KMS-11 (cell line): ENCODE measurements around the gene GLI3.
A peak's percentile ranks its signal among the peaks of the same experiment; 100 is the strongest.

Source experiments
- H2AFZ ChIP-seq: fragments of 200-600 bp; sonication (generic); 2 replicates; pipeline ENCODE4 v1.6.1; 2016; ENCODE audit warnings: antibody characterized with exemption, mixed run types, low read depth
- H3K27ac ChIP-seq: fragments of 200-600 bp; sonication (generic); 2 replicates; pipeline ENCODE4 v1.6.1; 2016; ENCODE audit warnings: mild to moderate bottlenecking, mixed run types
- H3K27me3 ChIP-seq: fragments of 200-600 bp; sonication (generic); 2 replicates; pipeline ENCODE4 v1.6.1; 2017; ENCODE audit warnings: mild to moderate bottlenecking, low read depth, mixed run types, moderate library complexity; ENCODE audit not compliant: insufficient read depth
- H3K36me3 ChIP-seq: fragments of 200-600 bp; sonication (generic); 2 replicates; pipeline ENCODE4 v1.6.1; 2017; ENCODE audit warnings: mild to moderate bottlenecking, mixed run types; ENCODE audit not compliant: insufficient read depth
- H3K4me1 ChIP-seq: fragments of 200-600 bp; sonication (generic); 2 replicates; pipeline ENCODE4 v1.6.1; 2016; ENCODE audit warnings: mild to moderate bottlenecking, low read depth, mixed run types; ENCODE audit not compliant: poor library complexity, severe bottlenecking
- H3K4me2 ChIP-seq: fragments of 200-600 bp; sonication (generic); 2 replicates; pipeline ENCODE4 v1.7.0; 2016; ENCODE audit warnings: mild to moderate bottlenecking, mixed run types
- H3K4me3 ChIP-seq: fragments of 200-600 bp; sonication (generic); IDR thresholded peaks from 2 replicates; pipeline ENCODE4 v1.6.1; 2017; ENCODE audit warnings: low read depth, low read length, mixed read lengths; ENCODE audit not compliant: insufficient read depth
- H3K79me2 ChIP-seq: fragments of 200-600 bp; sonication (generic); 2 replicates; pipeline ENCODE4 v1.6.1; 2016; ENCODE audit warnings: low read depth, mixed run types; ENCODE audit not compliant: insufficient read depth
- H3K9ac ChIP-seq: fragments of 200-600 bp; sonication (generic); 2 replicates; pipeline ENCODE4 v1.6.1; 2016; ENCODE audit warnings: mild to moderate bottlenecking, mixed run types
- H4K20me1 ChIP-seq: fragments of 200-600 bp; sonication (generic); 2 replicates; pipeline ENCODE4 v1.6.1; 2016; ENCODE audit warnings: mild to moderate bottlenecking, mixed run types; ENCODE audit not compliant: insufficient read depth
- CTCF ChIP-seq: fragments of 200-600 bp; sonication (generic); conservative IDR thresholded peaks from 2 replicates; pipeline ENCODE4 v1.6.1; 2017; ENCODE audit warnings: low read depth, mild to moderate bottlenecking, antibody characterized with exemption, low read length, moderate library complexity, mixed read lengths

Gene GLI3

GRCh38 chr7:41948503-41948902 lies 288.5 kb downstream of the GLI3 start:
- no peaks in the 10 kb centered on the region for H3K27me3 ChIP-seq
- H3K27ac ChIP-seq, result no peak overlapping the region
- H3K9ac ChIP-seq, result no peak overlapping the region
- H3K36me3 ChIP-seq, result no peaks in the 10 kb centered on the region
- H3K4me1 ChIP-seq, result no peaks in the 10 kb centered on the region
- no peak overlapping the region for H3K4me2 ChIP-seq
- no peak overlapping the region for H2AFZ ChIP-seq
- H3K79me2 ChIP-seq, result no peaks in the 10 kb centered on the region
- H3K4me3 ChIP-seq, result no peak overlapping the region
- no peaks in the 10 kb centered on the region for H4K20me1 ChIP-seq
- TF ChIP-seq CTCF, result no peak

- TF ChIP-seq CTCF, result peak; percentile 96
- peak overlapping the region; percentile 72 for H2AFZ ChIP-seq
- no peaks in the 10 kb centered on the region for H4K20me1 ChIP-seq
- H3K9ac ChIP-seq, result no peak overlapping the region
- H3K79me2 ChIP-seq, result no peaks in the 10 kb centered on the region
- no peak overlapping the region for H3K27ac ChIP-seq
- H3K4me2 ChIP-seq, result peak overlapping the region; percentile 42; the same call in 1 of the 2 replicates
- H3K27me3 ChIP-seq, result no peaks in the 10 kb centered on the region
- no peak overlapping the region for H3K4me3 ChIP-seq
- H3K36me3 ChIP-seq, result no peaks in the 10 kb centered on the region
- H3K4me1 ChIP-seq, result peaks cover 8% of the 10 kb centered on the region
Observed at GRCh38 chr7:41943094-41943577, 293.9 kb downstream of the GLI3 start.

- no peak overlapping the region for H3K4me3 ChIP-seq
- H2AFZ ChIP-seq, result peak overlapping the region; percentile 72
- no peak overlapping the region for H3K9ac ChIP-seq
- no peaks in the 10 kb centered on the region for H3K79me2 ChIP-seq
- no peak overlapping the region for H3K27ac ChIP-seq
- no peaks in the 10 kb centered on the region for H4K20me1 ChIP-seq
- no peak for TF ChIP-seq CTCF
- H3K27me3 ChIP-seq, result no peaks in the 10 kb centered on the region
- peak overlapping the region; percentile 42; the same call in 1 of the 2 replicates for H3K4me2 ChIP-seq
- no peaks in the 10 kb centered on the region for H3K36me3 ChIP-seq
- peaks cover 8% of the 10 kb centered on the region for H3K4me1 ChIP-seq
Observed at GRCh38 chr7:41942468-41943093, 294.4 kb downstream of the GLI3 start.

- TF ChIP-seq CTCF, result peak; percentile 93
- Histone ChIP-seq H3K4me1 (peaks cover 8% of the 10 kb centered on the region), H3K36me3 (no peaks in the 10 kb centered on the region), H2AFZ (no peak overlapping the region), H3K27ac (no peak overlapping the region), H3K4me2 (no peak overlapping the region), H3K27me3 (no peaks in the 10 kb centered on the region), H3K79me2 (no peaks in the 10 kb centered on the region), H3K9ac (no peak overlapping the region), H4K20me1 (no peaks in the 10 kb centered on the region), H3K4me3 (no peak overlapping the region)
Observed at GRCh38 chr7:41940760-41941343, 296.2 kb downstream of the GLI3 start.
